Measurements from ENCODE around the gene HOXA5.

The HOXA5 gene

GRCh38 chr7:27148756-27149641, 5.5 kb upstream of the HOXA5 start:
- H3K27me3 ChIP-seq (ENCODE audit: insufficient read depth, low read length) = peaks cover 96% of the 10 kb centered on the region
- no peak overlapping the region for H2AFZ ChIP-seq (ENCODE audit: low read depth, low read length)
- H3K36me3 ChIP-seq (ENCODE audit: insufficient read depth, low read length) = no peaks in the 10 kb centered on the region
- peaks cover 10% of the 10 kb centered on the region for H3K4me1 ChIP-seq (ENCODE audit: insufficient read depth, low read length)
- H3K9me3 ChIP-seq (ENCODE audit: low read length) = peaks cover 3% of the 10 kb centered on the region
- no peak overlapping the region for H3K4me3 ChIP-seq (ENCODE audit: low read length)

- H3K4me3 ChIP-seq (ENCODE audit: low read length) = no peak overlapping the region
These were observed 4.7 kb upstream of the HOXA5 start for GRCh38 chr7:27148031-27148755.

GRCh38 chr7:27147199-27148030, 3.9 kb upstream of the HOXA5 start, which contains the start of gene HOXA6:
Gene HOXA6, minus strand, starts transcription at chr7:27147774. Its CDS starts 25 bp downstream, at chr7:27147749.
- H3K27me3 ChIP-seq (ENCODE audit: insufficient read depth, low read length) = peaks cover 96% of the 10 kb centered on the region
- peaks cover 3% of the 10 kb centered on the region for H3K9me3 ChIP-seq (ENCODE audit: low read length)
- no peaks in the 10 kb centered on the region for H3K36me3 ChIP-seq (ENCODE audit: insufficient read depth, low read length)
- peaks cover 21% of the 10 kb centered on the region for H3K4me1 ChIP-seq (ENCODE audit: insufficient read depth, low read length)
- no peak within 1 kb of the TSS for H2AFZ ChIP-seq (ENCODE audit: low read depth, low read length)
- no peak within 1 kb of the TSS for H3K4me3 ChIP-seq (ENCODE audit: low read length)

More at GRCh38 chr7:27148031-27148755, 4.7 kb upstream of the HOXA5 start:
- Histone ChIP-seq H3K4me1 (ENCODE audit: insufficient read depth, low read length) (peaks cover 14% of the 10 kb centered on the region), H3K36me3 (ENCODE audit: insufficient read depth, low read length) (no peaks in the 10 kb centered on the region), H3K27me3 (ENCODE audit: insufficient read depth, low read length) (peaks cover 96% of the 10 kb centered on the region), H3K9me3 (ENCODE audit: low read length) (peaks cover 3% of the 10 kb centered on the region), H2AFZ (ENCODE audit: low read depth, low read length) (no peak overlapping the region)

GRCh38 chr7:27146491-27147198, 3.2 kb upstream of the HOXA5 start:
- peaks cover 21% of the 10 kb centered on the region for H3K4me1 ChIP-seq (ENCODE audit: insufficient read depth, low read length)
- peaks cover 96% of the 10 kb centered on the region for H3K27me3 ChIP-seq (ENCODE audit: insufficient read depth, low read length)
- H2AFZ ChIP-seq (ENCODE audit: low read depth, low read length) = no peak overlapping the region
- peaks cover 3% of the 10 kb centered on the region for H3K9me3 ChIP-seq (ENCODE audit: low read length)
- H3K36me3 ChIP-seq (ENCODE audit: insufficient read depth, low read length) = no peaks in the 10 kb centered on the region
- no peak overlapping the region for H3K4me3 ChIP-seq (ENCODE audit: low read length)

GRCh38 chr7:27145914-27146412, 2.5 kb upstream of the HOXA5 start:
- Histone ChIP-seq H3K27me3 (ENCODE audit: insufficient read depth, low read length) (peaks cover 97% of the 10 kb centered on the region), H3K4me1 (ENCODE audit: insufficient read depth, low read length) (peaks cover 14% of the 10 kb centered on the region), H3K36me3 (ENCODE audit: insufficient read depth, low read length) (no peaks in the 10 kb centered on the region), H3K4me3 (ENCODE audit: low read length) (no peak overlapping the region), H3K9me3 (ENCODE audit: low read length) (peaks cover 6% of the 10 kb centered on the region), H2AFZ (ENCODE audit: low read depth, low read length) (no peak overlapping the region)

- peaks cover 99% of the 10 kb centered on the region for H3K27me3 ChIP-seq (ENCODE audit: insufficient read depth, low read length)
These were observed 1.9 kb upstream of the HOXA5 start for GRCh38 chr7:27145165-27145913.

GRCh38 chr7:27144781-27145164, 1.3 kb upstream of the HOXA5 start:
- Histone ChIP-seq H3K9me3 (ENCODE audit: low read length) (peaks cover 6% of the 10 kb centered on the region), H2AFZ (ENCODE audit: low read depth, low read length) (no peak overlapping the region), H3K4me3 (ENCODE audit: low read length) (no peak overlapping the region), H3K36me3 (ENCODE audit: insufficient read depth, low read length) (no peaks in the 10 kb centered on the region), H3K4me1 (ENCODE audit: insufficient read depth, low read length) (peaks cover 12% of the 10 kb centered on the region), H3K27me3 (ENCODE audit: insufficient read depth, low read length) (peaks cover 99% of the 10 kb centered on the region)

More at GRCh38 chr7:27145165-27145913, 1.9 kb upstream of the HOXA5 start:
- Histone ChIP-seq H3K36me3 (ENCODE audit: insufficient read depth, low read length) (no peaks in the 10 kb centered on the region), H3K4me3 (ENCODE audit: low read length) (no peak overlapping the region), H2AFZ (ENCODE audit: low read depth, low read length) (no peak overlapping the region), H3K4me1 (ENCODE audit: insufficient read depth, low read length) (peaks cover 11% of the 10 kb centered on the region), H3K9me3 (ENCODE audit: low read length) (peaks cover 6% of the 10 kb centered on the region)

- peaks cover 6% of the 10 kb centered on the region for H3K9me3 ChIP-seq (ENCODE audit: low read length)
- no peak overlapping the region for H3K4me3 ChIP-seq (ENCODE audit: low read length)
- H3K36me3 ChIP-seq (ENCODE audit: insufficient read depth, low read length) = no peaks in the 10 kb centered on the region
- H3K4me1 ChIP-seq (ENCODE audit: insufficient read depth, low read length) = peaks cover 13% of the 10 kb centered on the region
- H3K27me3 ChIP-seq (ENCODE audit: insufficient read depth, low read length) = peaks cover 99% of the 10 kb centered on the region
- no peak overlapping the region for H2AFZ ChIP-seq (ENCODE audit: low read depth, low read length)
These were observed 684 bp upstream of the HOXA5 start for GRCh38 chr7:27143950-27144780.

- peaks cover 6% of the 10 kb centered on the region for H3K9me3 ChIP-seq (ENCODE audit: low read length)
- H3K36me3 ChIP-seq (ENCODE audit: insufficient read depth, low read length) = no peaks in the 10 kb centered on the region
- peak overlapping the region; percentile 87 for H2AFZ ChIP-seq (ENCODE audit: low read depth, low read length)
- no peak overlapping the region for H3K4me3 ChIP-seq (ENCODE audit: low read length)
- peaks cover 100% of the 10 kb centered on the region for H3K27me3 ChIP-seq (ENCODE audit: insufficient read depth, low read length)
- H3K4me1 ChIP-seq (ENCODE audit: insufficient read depth, low read length) = peaks cover 13% of the 10 kb centered on the region
These were observed 880 bp downstream of the HOXA5 start for GRCh38 chr7:27142580-27143022.

GRCh38 chr7:27141923-27142579, 1.4 kb downstream of the HOXA5 start:
- H3K36me3 ChIP-seq (ENCODE audit: insufficient read depth, low read length) = no peaks in the 10 kb centered on the region
- H3K27me3 ChIP-seq (ENCODE audit: insufficient read depth, low read length) = peaks cover 100% of the 10 kb centered on the region
- H3K9me3 ChIP-seq (ENCODE audit: low read length) = peaks cover 6% of the 10 kb centered on the region
- peaks cover 13% of the 10 kb centered on the region for H3K4me1 ChIP-seq (ENCODE audit: insufficient read depth, low read length)
- H2AFZ ChIP-seq (ENCODE audit: low read depth, low read length) = no peak overlapping the region
- H3K4me3 ChIP-seq (ENCODE audit: low read length) = no peak overlapping the region
